Kidney (tissue), 14 donors: Measurements from ENCODE around the gene AMOTL2. TPM values are rescaled to one million over a fixed set of nuclear protein-coding genes. Genes with fewer than 3 reads are reported as not detected.

Experiments used
- DNase-seq, 5 donors: peaks; one replicate each; pipeline ENCODE4 v3.0.0-alpha.2; 2013 to 2020
- FAIRE-seq: peaks from 2 replicates; lab custom pipeline; 2012; peaks lifted over from hg19 to GRCh38; lab: Jason Lieb, UNC
- H3K27ac ChIP-seq, 2 donors: one replicate each; pipeline ENCODE4 v1.7.0; 2013; ENCODE audit warnings: low read depth in 2 of 2, low read length in 2 of 2, inconsistent platforms in 1 of 2
- H3K27me3 ChIP-seq: one replicate; pipeline ENCODE4 v1.7.1; 2013; ENCODE audit warnings: low read length, inconsistent platforms; ENCODE audit not compliant: control insufficient read depth, insufficient read depth
- H3K36me3 ChIP-seq, 3 donors: one replicate each; pipeline versions ENCODE4 v1.7.0 to v1.7.1; 2013; ENCODE audit warnings: low read length in 3 of 3, control low read depth in 1 of 3, inconsistent platforms in 1 of 3; ENCODE audit not compliant: insufficient read depth in 3 of 3, control insufficient read depth in 2 of 3
- H3K4me1 ChIP-seq, 3 donors: one replicate each; pipeline versions ENCODE4 v1.7.0 to v1.7.1; 2013; ENCODE audit warnings: low read length in 3 of 3, inconsistent platforms in 1 of 3, low read depth in 1 of 3; ENCODE audit not compliant: control insufficient read depth in 2 of 3, insufficient read depth in 2 of 3
- H3K4me3 ChIP-seq, 3 donors: one replicate each; pipeline versions ENCODE4 v1.7.0 to v1.8.1; 2013; ENCODE audit warnings: low read length in 3 of 3, control low read depth in 1 of 3, inconsistent platforms in 1 of 3
- H3K9ac ChIP-seq, 3 donors: one replicate each; pipeline versions ENCODE4 v1.7.0 to v1.7.1; 2013; ENCODE audit warnings: low read length in 3 of 3, control low read depth in 1 of 3, inconsistent platforms in 1 of 3
- H3K9me3 ChIP-seq, 3 donors: one replicate each; pipeline versions ENCODE4 v1.7.0 to v1.7.1; 2013; ENCODE audit warnings: low read length in 3 of 3, control low read depth in 1 of 3, inconsistent platforms in 1 of 3; ENCODE audit not compliant: control insufficient read depth in 2 of 3, insufficient read depth in 1 of 3
- intact Hi-C: fragments of 100-400 bp; cut with DNase I; formaldehyde crosslinking; loops from one replicate; pipeline ENCODE4 v1.11.1; 2022
- polyA plus RNA-seq: library from polyadenylated mRNA; stranded (reverse); fragments of 350-450 nt; fragmentation: Illumina TruSeq; extraction: RNeasy Lipid Tissue Mini Kit (QIAGEN cat#74804); gene quantifications from one replicate; pipeline ENCODE4 v1.2.3, GENCODE V29; 2014; ENCODE audit warnings: low read depth, low replicate concordance; ENCODE audit not compliant: insufficient read depth
- total RNA-seq: library from RNA; stranded (reverse); fragmentation: NEBNext Ultra II Directional; extraction: Animal tissue kit (Norgen Biotek cat#: 25700); gene quantifications from one replicate; pipeline ENCODE4 v1.2.1, GENCODE V29; 2021
- TF ChIP-seq, protein P1 (sequence below): IDR thresholded peaks from 3 replicates; pipeline ENCODE4 v1.5.1; 2012; ENCODE audit warnings: mild to moderate bottlenecking, moderate library complexity, borderline replicate concordance; ENCODE audit not compliant: insufficient read depth; ENCODE audit errors: extremely low read depth
- donor health status: control.
- donor health status: control.
- donor health status: control.
- donor health status: control.
- donor health status: control.
- donor health status: DM: yes; HTN: yes; CAD: no.
- donor health status: Normal renal cell carcinoma (clear cell type).

Gene AMOTL2
- total and polyA plus RNA-seq, 2 donors from 2014 or later, result 19.5 to 83.5 TPM

DNA sequence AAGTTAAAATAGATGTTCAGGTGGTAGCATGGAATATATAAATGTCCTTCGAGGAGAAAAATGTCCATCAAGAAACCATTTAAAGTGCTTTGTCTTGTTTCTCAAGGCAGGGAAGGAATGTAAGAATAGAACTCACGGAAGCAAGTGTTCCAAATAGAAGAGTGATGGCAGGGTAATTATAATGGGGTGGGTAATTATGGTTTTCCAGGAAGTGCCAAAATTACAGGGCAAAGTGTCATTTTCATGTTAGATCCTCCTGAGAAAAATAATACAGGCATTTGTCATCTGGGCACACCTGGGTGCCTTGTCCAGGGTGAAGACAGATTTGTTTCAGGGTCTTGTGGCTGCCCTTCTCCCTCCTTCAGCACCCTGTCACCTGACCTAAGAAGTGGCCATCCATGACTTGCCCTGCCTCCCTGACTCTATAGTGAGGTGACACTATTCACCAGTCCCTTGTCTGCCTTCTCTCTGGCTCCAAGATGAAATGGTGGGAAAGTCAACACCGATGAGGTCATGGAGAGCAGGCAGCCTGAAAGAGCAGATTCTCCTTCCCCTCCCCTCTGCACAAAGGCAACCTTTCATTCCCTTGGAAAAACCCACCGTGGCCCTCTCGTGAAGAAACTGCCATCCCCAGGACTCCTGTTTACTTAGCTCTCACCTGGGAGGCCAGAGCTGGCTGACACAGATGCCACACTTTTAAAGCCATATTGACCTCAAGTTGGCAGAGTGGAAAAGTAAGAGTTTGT is 45.1 kb upstream of the AMOTL2 start:
- intact Hi-C loops, result no loop called here
- Histone ChIP-seq H3K9ac (no peak overlapping the region), H3K27ac (no peak overlapping the region), H3K36me3 (no peaks in the 10 kb centered on the region), H3K4me1 (no peaks in the 10 kb centered on the region), H3K9me3 (peaks cover 0 to 2% (median 0%) of the 10 kb centered on the region in 3 donors), H3K4me3 (no peak overlapping the region), H3K27me3 (no peaks in the 10 kb centered on the region)
- peak in 4 of 5 donors; percentile 47 to 72 (median 57) for DNase-seq
- no peak for FAIRE-seq
- TF ChIP-seq, protein P1, sequence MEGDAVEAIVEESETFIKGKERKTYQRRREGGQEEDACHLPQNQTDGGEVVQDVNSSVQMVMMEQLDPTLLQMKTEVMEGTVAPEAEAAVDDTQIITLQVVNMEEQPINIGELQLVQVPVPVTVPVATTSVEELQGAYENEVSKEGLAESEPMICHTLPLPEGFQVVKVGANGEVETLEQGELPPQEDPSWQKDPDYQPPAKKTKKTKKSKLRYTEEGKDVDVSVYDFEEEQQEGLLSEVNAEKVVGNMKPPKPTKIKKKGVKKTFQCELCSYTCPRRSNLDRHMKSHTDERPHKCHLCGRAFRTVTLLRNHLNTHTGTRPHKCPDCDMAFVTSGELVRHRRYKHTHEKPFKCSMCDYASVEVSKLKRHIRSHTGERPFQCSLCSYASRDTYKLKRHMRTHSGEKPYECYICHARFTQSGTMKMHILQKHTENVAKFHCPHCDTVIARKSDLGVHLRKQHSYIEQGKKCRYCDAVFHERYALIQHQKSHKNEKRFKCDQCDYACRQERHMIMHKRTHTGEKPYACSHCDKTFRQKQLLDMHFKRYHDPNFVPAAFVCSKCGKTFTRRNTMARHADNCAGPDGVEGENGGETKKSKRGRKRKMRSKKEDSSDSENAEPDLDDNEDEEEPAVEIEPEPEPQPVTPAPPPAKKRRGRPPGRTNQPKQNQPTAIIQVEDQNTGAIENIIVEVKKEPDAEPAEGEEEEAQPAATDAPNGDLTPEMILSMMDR, result no peak

DNA sequence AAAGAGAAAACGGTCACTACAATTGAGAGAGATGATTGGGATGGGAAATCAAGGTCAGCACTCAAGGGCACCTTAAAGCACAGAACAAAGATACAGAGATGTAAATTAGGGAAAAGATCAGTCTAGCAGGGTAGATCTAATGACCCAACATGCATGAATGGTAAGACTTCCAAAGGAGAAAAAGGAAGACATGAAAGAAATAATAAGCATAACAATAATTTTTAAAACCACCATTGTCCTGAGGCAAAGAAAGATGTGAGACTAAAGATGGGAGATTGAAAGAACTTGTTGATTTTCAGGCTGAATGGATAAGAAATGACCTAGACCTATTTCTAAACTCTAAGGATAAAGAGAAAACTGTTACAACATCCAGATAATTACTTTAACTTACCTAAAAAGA is 34.8 kb upstream of the AMOTL2 start:
- intact Hi-C loops, result no loop called here
- FAIRE-seq, result no peak
- Histone ChIP-seq H3K4me3 (no peak overlapping the region), H3K9ac (no peak overlapping the region), H3K36me3 (no peaks in the 10 kb centered on the region), H3K4me1 (peaks cover 0 to 3% (median 0%) of the 10 kb centered on the region in 3 donors), H3K27ac (no peak overlapping the region), H3K27me3 (no peaks in the 10 kb centered on the region), H3K9me3 (no peaks in the 10 kb centered on the region)
- DNase-seq, result no peak
- TF ChIP-seq, protein P1, result no peak

DNA sequence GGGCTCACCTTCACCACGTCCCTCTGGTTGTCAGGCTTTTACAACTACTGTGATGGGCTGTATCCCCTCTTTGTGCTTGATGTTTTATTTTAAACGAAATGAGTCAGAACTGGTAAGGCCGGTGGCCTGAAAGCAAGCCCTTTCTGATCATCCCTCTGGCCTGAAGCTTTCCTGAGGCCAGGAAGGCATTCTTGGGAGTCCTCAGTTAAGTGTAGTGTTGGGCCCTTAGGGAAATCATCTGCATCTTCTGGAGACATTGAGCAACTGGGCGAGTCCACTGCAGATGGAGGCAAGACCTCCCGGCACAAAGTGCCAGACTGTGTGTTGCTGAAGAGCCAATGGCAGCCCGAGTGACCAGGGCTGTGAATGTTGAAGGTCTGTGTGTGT is 33.0 kb upstream of the AMOTL2 start:
- Histone ChIP-seq H3K9ac (no peak overlapping the region), H3K36me3 (no peaks in the 10 kb centered on the region), H3K27ac (no peak overlapping the region), H3K27me3 (no peaks in the 10 kb centered on the region), H3K4me1 (peaks cover 0 to 3% (median 0%) of the 10 kb centered on the region in 3 donors), H3K9me3 (no peaks in the 10 kb centered on the region), H3K4me3 (no peak overlapping the region)
- intact Hi-C loops, result no loop called here
- no peak for DNase-seq
- FAIRE-seq, result no peak
- TF ChIP-seq, protein P1, result no peak
